Measurements from ENCODE around the gene HNRNPM. TPM values are rescaled to one million over a fixed set of nuclear protein-coding genes. Genes with fewer than 3 reads are reported as not detected.
A peak's percentile ranks its signal among the peaks of the same experiment; 100 is the strongest.

The HNRNPM gene
- polyA plus RNA-seq, 3 donors, result 433 to 501 (median 481) TPM

DNA sequence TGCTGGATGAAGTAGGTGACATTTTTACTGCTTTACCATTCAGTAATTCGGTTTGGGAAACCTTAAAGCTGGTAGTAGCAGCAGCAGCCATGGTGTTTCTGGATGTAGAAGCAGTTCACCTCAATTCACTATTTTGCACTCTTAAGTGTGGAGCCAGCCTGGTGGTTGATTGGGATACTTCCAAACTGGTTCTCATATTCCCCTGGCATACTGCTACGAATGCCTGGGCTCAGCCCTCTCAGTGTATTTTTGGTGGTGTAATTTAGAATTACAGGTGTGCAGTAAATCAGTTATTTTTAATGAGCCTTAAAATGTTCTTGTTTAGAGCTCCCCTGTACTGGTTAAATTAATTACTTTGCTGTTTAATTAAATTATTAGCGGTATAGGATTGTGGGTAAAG, 12.4 kb downstream of the HNRNPM start:
- DNase-seq (ENCODE audit: low read depth in 3 of 3, low spot score in 2 of 3), result no peak

DNA sequence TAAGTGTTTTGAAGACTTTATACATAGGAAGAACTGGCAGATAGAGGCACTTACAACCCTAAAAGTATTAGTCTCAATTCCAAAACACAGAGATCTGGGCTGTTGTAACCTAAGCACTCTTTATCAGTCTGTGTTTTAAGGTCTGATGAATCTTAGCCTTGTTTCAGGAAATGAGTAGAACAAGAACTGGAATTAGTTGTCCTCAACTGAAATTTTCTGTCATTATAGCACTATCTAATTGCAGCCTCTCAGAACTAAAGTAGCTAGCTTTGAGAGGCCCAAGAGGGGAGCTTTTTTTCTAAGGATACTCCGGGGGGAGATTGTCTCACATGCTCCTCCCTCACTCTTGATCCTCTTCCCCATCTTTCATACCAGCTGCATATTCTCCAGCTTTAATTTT, 13.1 kb downstream of the HNRNPM start:
- DNase-seq (ENCODE audit: low read depth in 3 of 3, low spot score in 2 of 3), result no peak

DNA sequence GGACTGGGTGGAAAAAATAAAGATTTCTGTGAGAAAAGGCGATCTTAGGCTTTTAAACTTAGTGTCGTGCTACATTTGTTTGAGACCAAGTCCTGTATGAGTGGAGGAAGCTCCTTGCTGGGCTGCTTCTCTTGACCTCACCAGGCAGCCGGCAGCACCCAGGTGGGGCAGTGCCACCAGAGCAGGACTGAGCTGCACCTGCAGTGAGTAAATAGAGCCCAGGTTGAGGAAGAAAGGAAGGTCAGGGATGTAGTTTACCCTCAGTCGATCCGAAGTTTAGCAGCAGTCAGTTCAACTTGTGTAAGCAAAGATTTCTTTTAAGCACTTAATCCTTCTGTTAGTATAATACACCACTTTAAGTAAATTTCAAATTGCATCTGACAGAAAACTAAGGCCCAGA, 13.6 kb downstream of the HNRNPM start:
- no peak for DNase-seq (ENCODE audit: low read depth in 3 of 3, low spot score in 2 of 3)

DNA sequence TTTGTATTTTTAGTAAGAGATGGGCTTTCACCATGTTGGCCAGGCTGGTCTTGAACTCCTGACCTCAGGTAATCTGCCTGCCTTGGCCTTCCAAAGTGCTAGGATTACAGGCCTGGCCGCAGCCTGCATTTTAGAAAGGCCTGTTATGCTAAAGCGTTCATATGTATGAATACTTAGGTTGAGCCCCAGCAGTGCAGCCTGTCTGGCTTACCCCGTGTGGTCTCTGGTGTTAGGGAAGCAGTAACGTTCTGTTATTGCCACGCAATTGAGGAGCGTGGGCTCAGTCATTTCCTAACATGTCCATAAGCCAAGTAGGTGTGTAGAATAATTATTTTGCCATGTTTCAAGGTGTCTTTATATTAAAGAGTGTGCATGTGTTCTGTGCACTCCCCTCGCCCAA, 14.3 kb downstream of the HNRNPM start:
- DNase-seq (ENCODE audit: low read depth in 3 of 3, low spot score in 2 of 3), result no peak

DNA sequence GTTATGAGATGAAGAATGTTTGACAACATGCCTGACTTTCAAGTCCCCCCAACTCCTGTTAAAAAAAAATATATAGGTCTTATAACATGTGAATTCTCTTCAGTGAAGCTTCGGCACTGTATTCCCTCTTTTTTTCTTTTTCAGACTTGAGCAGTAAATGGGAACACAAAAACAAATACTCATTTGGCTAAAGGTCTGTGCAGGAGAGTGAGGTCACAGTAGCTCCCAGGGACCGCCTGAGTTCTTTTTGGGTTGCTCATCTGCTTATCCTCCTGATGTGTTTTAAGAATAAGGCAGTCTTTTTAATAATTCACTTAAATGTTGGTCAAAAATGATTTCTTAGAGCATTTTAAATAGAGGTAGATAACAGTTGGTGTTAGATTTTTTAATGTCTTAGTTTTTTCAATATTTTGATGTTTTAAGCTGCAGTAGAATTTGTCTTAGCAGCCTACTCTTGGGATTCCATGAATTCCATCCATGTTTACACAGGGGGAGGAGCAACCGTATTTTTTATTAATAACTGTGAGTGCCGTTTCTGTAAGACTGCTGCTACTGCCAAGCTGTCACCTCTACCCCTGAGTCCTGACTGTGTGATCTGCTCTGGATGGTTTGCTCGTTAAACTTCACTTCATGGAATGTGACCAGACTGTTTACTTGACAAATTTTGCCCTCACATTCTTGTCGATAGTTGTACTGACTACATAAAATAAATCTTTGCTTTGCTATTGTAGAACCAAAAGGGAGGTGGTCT, 14.9 kb downstream of the HNRNPM start:
- no peak for DNase-seq (ENCODE audit: low read depth in 3 of 3, low spot score in 2 of 3)

DNA sequence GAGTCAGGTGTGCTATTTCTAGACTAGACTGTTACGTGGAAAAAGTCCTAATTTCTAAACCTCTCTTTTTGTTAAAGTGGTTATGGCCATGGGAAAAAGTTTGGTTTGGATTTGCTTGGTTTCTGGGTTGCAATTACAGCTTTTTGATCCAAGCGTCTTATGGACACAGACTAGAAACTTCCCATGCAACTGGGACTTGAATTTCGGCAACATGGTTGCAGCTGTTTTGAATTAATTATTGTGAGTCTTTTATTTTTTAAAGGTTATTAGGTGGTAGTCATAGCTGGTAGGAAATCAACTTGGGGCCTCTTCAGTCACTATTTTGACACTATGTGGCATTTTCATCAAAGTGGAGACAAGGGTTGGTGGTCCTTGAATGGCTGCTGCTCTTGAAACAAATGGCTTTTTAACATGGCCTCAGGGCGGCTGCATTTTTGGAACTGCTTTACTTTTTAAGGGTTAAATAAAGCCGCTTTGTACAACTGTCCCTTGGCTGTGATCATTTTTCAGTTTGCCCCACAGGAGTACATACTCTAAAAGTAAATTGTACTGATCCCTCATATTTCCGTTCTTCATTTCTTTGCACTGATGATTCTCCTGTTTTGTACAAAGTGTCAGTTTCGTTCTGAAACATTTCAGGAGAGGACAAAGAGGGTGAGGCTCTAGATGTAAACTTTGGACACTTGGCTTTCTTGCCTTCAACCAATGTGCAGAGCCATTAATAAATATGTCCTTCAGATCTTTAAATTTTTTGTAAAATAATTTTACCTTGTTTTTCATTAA, 15.9 kb downstream of the HNRNPM start:
- DNase-seq (ENCODE audit: low read depth in 3 of 3, low spot score in 2 of 3), result no peak

DNA sequence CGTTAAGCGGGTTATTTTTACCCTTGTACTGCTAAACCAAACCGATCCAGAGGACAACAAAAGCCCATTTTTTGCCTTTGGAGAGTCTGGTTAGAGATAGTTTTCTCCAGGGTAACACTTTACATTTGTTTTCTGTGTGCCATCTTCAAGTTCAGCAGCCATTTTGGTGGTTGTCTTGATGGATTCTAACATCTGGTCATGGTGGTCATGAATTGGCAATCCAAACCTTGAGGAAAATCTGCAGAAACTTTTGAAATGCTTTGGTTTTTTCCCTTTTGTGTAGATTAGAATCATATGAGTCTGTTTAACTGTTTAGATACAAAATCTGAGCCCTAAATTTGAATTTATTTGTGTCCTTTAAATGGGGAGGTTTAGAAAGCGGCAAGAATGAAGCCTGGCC, 16.6 kb downstream of the HNRNPM start:
- no peak for DNase-seq (ENCODE audit: low read depth in 3 of 3, low spot score in 2 of 3)

DNA sequence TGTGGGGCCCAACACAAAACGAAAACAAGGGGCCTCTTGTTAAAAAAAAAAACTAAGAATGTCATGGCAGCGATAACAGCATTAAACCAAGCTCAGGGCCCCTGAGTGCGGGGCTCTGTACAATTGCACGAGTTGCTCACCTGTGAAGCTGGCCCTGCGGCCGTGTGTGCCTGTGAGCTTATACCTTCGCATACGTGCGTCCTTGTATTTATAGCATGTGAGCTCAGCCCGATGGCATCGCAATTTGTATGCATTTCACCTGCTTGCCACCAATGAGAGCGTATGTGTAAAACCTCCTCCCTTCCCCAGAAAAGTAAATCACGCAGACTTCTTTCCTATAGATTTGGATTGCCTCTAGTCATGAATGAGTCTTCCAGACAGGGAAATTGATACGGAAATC, 17.1 kb downstream of the HNRNPM start:
- DNase-seq (ENCODE audit: low read depth in 3 of 3, low spot score in 2 of 3), result peak in 1 of 3 donors; percentile 19

DNA sequence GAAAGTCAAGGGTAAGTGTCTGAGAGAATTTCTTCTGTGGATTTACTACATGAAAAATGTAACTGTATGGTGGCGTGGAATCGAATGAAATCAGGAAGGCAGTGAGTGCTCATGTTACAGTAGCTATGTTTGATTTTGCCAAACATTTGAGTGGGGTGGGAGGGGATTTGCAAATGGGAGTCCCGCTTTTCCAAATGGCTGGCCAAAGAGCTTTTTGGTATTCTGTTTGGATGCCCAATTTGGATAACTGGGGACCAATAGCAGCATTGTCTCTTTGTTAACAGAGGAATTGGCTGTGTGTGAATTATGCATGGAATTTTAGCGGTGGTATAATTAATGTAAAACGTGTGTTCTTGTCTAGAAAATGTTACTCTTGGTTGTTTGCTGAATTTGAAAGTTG, 17.8 kb downstream of the HNRNPM start:
- no peak for DNase-seq (ENCODE audit: low read depth in 3 of 3, low spot score in 2 of 3)

DNA sequence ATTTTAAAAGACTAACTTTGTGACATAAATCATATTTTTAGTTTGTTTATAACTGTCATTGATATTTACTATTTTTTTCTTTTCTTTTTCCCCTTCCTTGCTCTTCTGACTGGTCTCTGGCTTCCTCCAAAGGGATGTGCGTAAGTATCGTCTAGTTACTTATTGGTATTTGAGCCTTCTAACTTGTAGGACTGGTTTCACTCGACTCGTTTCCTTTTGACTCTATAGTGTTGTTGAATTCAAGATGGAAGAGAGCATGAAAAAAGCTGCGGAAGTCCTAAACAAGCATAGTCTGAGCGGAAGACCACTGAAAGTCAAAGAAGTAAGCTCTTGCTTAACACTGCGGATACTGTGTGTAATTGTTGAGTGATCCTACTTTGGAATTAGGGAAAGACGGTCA, 18.6 kb downstream of the HNRNPM start:
- DNase-seq (ENCODE audit: low read depth in 3 of 3, low spot score in 2 of 3), result no peak

DNA sequence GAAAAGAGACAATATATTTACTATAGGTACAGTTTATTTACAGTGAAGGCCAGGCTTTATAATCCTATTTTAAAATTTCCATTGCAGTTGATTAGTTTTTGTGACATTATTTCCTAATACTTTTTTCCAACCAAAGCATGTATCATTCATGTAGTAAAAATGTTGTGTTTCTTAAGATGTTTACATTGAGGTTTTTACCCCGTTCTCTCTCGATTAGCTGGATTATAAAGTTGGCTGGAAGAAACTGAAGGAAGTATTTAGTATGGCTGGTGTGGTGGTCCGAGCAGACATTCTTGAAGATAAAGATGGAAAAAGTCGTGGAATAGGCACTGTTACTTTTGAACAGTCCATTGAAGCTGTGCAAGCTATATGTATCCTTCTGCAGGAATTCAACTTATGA, 21.2 kb downstream of the HNRNPM start:
- no peak for DNase-seq (ENCODE audit: low read depth in 3 of 3, low spot score in 2 of 3)

DNA sequence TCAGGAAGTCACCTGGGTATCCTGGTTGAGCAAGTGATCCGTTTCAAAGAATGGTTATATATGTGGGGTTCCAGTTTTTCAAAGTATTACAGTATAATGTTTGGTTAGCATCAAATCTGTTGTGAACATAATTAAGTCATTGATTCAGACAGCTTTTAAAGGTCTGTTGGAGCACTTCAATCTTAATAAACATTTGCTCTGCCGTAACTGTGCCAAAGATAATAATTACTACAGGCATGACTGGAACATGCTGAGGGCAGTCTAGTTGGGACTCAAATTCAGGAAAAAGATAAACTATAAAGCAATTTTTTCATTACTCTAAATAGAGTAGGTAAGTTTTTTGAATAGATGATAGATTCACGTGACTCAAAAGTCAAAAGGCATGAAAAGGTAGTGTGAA, 23.3 kb downstream of the HNRNPM start:
- DNase-seq (ENCODE audit: low read depth in 3 of 3, low spot score in 2 of 3), result no peak

DNA sequence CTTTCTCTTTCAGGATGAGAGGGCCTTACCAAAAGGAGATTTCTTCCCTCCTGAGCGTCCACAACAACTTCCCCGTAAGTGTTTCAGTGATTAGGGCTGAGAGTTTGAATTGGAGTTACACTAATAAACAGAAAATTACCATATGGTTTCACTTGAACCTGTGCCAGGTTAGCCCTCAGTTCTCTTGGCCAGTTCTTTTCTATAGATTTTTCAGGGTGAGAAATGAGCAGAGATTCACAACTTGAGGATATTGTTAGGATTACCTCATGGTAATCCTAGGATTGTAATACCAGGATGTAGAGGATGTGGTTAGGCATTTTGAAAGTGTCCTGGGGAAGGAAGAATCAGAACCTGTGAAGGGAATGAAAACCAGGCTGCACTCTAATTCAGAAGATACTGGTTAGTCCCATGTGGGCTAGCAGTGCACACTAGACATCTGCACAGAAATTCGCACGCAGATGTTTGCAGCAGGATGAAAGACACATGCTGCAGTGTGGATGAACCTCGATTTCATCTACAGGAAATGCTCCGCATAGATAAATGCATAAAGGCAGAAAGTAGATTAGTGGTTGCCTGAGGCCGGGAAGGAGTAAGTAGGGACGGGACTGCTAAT, 24.1 kb downstream of the HNRNPM start:
- no peak for DNase-seq (ENCODE audit: low read depth in 3 of 3, low spot score in 2 of 3)

DNA sequence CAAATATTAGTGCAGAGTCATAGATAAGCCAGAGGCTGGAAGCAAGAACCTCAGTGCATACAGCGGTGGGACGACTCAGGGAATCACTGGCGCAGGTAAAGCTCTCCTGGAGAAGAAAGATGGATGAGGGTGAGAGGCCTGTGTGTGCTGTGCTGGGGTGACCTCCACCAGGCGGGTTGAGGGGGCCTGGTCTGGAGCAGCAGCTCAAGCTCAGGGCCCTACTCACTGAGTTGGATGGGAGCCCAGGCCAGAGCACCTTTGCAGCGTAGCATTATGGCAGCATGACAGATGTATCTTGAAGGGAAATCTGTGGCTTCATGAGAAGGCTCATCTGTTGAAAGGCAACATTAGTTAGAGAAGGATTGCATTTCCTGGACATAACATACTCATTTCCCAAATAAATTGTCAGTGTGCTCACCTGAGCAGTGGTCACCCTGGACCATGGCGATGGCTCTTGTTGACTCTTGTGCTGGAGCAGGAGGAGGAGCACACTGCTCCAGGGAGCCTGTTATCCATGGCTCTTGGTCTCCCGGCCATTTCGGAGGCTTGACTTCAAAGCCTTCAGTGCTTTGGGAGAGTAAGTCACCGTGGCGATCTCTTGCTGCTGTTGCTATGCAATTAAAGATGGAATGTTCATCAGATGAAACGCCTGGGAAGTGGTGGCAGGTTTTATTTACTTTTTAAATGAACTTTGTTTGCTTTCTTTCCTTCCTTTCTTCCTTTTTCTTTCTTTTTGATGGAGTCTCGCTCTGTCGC, 25.0 kb downstream of the HNRNPM start:
- DNase-seq (ENCODE audit: low read depth in 3 of 3, low spot score in 2 of 3), result no peak

DNA sequence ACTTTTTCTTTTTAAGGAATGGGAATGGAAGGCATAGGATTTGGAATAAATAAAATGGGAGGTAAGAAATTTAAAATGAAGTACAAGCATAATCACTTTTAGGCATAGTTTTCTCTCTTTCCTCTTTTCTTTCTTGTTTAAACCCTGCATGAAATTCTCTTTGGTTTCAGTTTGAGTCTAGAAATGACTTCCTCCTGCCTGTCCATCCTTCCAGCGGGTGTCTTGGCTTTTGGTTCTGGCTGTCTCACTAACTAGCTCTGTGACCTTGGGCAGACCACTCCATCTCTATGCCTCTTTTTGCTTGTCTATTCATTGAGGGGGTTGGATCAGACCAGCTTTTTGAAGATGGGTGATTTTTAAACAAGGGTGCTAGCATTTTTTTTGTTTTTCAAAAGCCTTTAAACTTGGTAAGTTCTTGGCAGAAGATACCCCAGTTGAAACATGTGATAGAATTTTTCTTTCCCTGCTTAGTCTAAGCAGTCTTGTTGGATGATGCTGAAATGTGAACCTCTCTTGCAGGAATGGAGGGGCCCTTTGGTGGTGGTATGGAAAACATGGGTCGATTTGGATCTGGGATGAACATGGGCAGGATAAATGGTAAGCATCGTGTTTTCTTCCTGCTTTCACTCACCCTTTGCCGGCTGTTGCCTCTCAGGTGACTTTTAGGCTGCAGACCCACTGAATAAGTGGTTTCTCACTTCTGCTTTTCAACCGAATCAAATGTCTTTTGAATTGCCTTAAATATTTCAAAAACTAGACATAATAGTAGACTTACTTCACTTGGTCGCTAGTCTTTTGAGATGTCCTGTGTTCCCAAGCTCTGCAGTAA, 29.1 kb downstream of the HNRNPM start:
- DNase-seq (ENCODE audit: low read depth in 3 of 3, low spot score in 2 of 3), result no peak

DNA sequence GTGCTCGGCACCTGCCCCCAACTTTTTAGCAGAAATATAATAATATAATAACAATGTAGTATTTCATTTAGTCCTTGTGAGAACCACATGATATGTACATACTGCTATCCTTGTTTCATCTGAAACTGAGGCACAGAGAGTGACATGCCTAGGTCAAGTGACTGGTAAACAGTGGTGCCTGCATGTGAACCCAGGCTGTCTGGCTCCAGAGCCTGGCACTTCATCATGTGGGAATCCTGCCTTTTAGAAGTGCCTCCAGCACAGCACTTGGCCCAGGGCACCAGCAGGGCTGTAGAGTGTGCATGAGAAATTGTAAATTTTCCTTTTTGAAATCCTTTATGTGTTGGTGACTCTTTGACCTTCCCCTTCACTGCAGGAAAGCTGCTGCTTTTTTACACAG, 30.2 kb downstream of the HNRNPM start:
- no peak for DNase-seq (ENCODE audit: low read depth in 3 of 3, low spot score in 2 of 3)

DNA sequence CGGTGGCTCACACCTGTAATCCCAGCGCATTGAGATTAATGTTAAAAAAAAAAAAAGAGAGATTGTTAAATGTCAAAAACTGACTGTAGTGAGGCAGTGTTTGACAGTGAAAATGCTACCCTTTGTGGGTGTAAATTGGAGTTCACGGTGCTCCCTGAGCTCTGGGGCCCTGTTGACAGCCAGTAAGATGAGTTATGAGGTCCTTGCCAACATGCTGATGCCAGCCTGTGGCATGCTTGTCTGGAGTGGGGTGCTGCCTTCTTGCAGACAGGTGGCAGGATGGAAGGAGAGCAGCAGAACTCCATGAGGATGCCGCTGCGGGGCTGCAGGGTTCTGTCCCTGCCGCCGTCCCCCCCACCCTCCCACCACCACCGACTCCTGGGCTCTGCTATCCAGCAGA, 31.7 kb downstream of the HNRNPM start:
- DNase-seq (ENCODE audit: low read depth in 3 of 3, low spot score in 2 of 3), result no peak

DNA sequence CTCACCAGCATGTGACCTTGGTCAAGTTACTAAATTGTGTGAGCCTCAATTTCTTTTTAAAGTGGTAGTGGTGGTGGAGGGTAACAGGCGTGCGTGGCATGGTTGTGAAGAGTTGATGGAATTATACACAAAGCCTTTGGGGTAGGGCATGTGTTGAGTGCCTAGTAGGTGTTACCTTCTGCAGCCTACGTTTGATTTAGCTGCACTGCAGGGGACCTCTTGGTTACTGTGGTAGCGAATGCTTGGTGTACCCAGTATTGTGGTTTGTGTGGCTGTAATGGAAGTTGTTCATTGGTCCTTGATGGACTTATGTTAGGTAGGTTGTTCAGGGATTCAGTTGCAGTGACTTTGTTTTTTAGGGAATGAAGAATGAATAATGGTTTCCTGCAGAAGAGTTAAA, 33.1 kb downstream of the HNRNPM start:
- no peak for DNase-seq (ENCODE audit: low read depth in 3 of 3, low spot score in 2 of 3)

DNA sequence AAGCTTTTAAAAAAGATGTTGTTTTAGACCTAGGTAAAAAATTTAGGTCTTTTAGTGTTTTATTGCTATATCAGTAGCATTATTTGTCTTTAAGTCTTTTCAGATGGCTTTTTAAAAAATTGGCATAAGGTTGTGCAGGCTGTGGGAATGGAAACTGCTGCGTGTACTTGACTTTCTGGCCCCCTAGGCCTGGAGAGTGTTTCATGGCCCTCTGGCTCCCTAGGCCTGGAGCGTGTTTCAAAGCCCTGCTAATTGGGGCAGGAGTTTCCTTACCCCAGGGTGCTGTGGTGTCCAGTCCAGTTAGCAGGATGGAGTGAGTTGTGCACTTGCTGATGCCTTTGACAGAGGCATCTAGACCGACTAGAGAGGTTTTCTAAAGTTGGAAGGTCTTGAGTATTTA, 33.8 kb downstream of the HNRNPM start:
- DNase-seq (ENCODE audit: low read depth in 3 of 3, low spot score in 2 of 3), result no peak

DNA sequence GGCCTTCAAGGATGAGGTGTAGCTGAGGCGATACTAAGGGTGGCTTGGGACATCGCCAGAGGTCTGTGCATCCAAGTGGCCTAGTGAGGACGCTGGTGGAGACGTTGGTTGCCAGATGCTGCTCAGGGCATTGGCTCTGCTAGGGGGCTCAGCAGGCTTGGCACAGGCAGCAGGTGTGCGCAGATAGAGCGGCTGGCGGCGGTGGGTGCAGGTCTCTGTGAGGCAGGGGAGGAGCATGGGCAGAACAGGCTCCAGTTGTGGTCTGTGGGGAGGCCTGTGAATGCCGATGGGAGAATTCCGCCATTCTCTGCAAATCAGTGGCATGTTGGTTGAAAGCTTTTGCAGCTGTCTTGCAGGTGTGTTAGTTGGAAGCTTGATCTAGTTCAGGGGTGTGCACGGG, 36.4 kb downstream of the HNRNPM start:
- no peak for DNase-seq (ENCODE audit: low read depth in 3 of 3, low spot score in 2 of 3)
